GM12873 (cell line): ENCODE results near the gene PLVAP.

ENCODE experiments used
- CTCF ChIP-seq: IDR thresholded peaks from 2 replicates; pipeline ENCODE4 v1.5.1; 2012; ENCODE audit warnings: low read depth, mild to moderate bottlenecking, moderate library complexity, low read length, control low read depth; ENCODE audit not compliant: insufficient read depth; ENCODE audit errors: missing control alignments

The PLVAP gene

GRCh38 chr19:17325881-17326594 lies 51.1 kb downstream of the PLVAP start:
- TF ChIP-seq CTCF = no peak

- no peak for TF ChIP-seq CTCF
Measured at GRCh38 chr19:17325133-17325532, 52.0 kb downstream of the PLVAP start.

GRCh38 chr19:17324357-17325114 lies 52.6 kb downstream of the PLVAP start:
- TF ChIP-seq CTCF = no peak

- TF ChIP-seq CTCF = no peak
Measured at GRCh38 chr19:17323964-17324332, 53.2 kb downstream of the PLVAP start.

GRCh38 chr19:17323300-17323963 lies 53.7 kb downstream of the PLVAP start:
- TF ChIP-seq CTCF = no peak

GRCh38 chr19:17322854-17323253 lies 54.3 kb downstream of the PLVAP start:
- no peak for TF ChIP-seq CTCF

- no peak for TF ChIP-seq CTCF
Measured at GRCh38 chr19:17321655-17322489, 55.3 kb downstream of the PLVAP start.
